GM12878 (cell line): Measurements from ENCODE around the gene HPX. TPM values are rescaled to one million over a fixed set of nuclear protein-coding genes. Genes with fewer than 3 reads are reported as not detected.

Experiments used
- BCL11A ChIP-seq: IDR thresholded peaks from 2 replicates; pipeline ENCODE4 v1.6.1; 2011; ENCODE audit warnings: low read depth, low read length
- BHLHE40 ChIP-seq, 2 experiments: fragments of 450-650 bp in 1 of 2; IDR thresholded peaks; 2 replicates each; pipeline ENCODE4 v1.6.1; 2011 to 2017; ENCODE audit warnings: low read depth in 2 of 2, borderline replicate concordance in 1 of 2, improper control_type of control experiment in 1 of 2, low read length in 1 of 2, mild to moderate bottlenecking in 1 of 2
- CEBPZ ChIP-seq: fragments of 150-350 bp; IDR thresholded peaks from 2 replicates; pipeline ENCODE4 v1.6.1; 2016; ENCODE audit warnings: low read depth, low read length
- IKZF2 ChIP-seq, 2 experiments: fragments of 450-650 bp; IDR thresholded peaks; 2 replicates each; pipeline ENCODE4 v1.6.1; 2017; ENCODE audit warnings: mild to moderate bottlenecking in 2 of 2, moderate library complexity in 2 of 2
- IRF3 ChIP-seq: fragments of 450-650 bp; IDR thresholded peaks from 2 replicates; pipeline ENCODE4 v1.6.1; 2014; ENCODE audit warnings: mild to moderate bottlenecking
- MYB ChIP-seq: fragments of 150-350 bp; IDR thresholded peaks from 2 replicates; pipeline ENCODE4 v1.6.1; 2014; ENCODE audit warnings: mild to moderate bottlenecking, low read depth, low read length, borderline replicate concordance
- NFYB ChIP-seq: IDR thresholded peaks from 2 replicates; pipeline ENCODE4 v1.6.1; 2011; ENCODE audit warnings: low read depth, mild to moderate bottlenecking, low read length, improper control_type of control experiment, moderate library complexity; ENCODE audit not compliant: insufficient read depth
- NKRF ChIP-seq: fragments of 450-650 bp; conservative IDR thresholded peaks from 2 replicates; pipeline ENCODE4 v1.6.1; 2017; ENCODE audit warnings: mild to moderate bottlenecking, moderate library complexity
- NR2C2 ChIP-seq: IDR thresholded peaks from 2 replicates; pipeline ENCODE4 v1.6.1; 2011; ENCODE audit warnings: borderline replicate concordance, low read depth; ENCODE audit not compliant: control insufficient read depth, insufficient read length
- POLR2AphosphoS5 ChIP-seq: IDR thresholded peaks from 2 replicates; pipeline ENCODE4 v1.6.1; 2011; ENCODE audit warnings: mild to moderate bottlenecking, low read length, inconsistent platforms
- RCOR1 ChIP-seq: conservative IDR thresholded peaks from 2 replicates; pipeline ENCODE4 v1.6.1; 2012; ENCODE audit warnings: low read depth, low read length, improper control_type of control experiment
- RFX5 ChIP-seq: IDR thresholded peaks from 2 replicates; pipeline ENCODE4 v1.6.1; 2011; ENCODE audit warnings: low read depth, low read length, improper control_type of control experiment
- SUPT20H ChIP-seq: IDR thresholded peaks from 2 replicates; pipeline ENCODE4 v1.6.1; 2011; ENCODE audit warnings: low read depth, mild to moderate bottlenecking, low read length, moderate library complexity, borderline replicate concordance; ENCODE audit not compliant: control insufficient read depth
- USF1 ChIP-seq: IDR thresholded peaks from 2 replicates; pipeline ENCODE4 v1.6.1; 2011; ENCODE audit warnings: borderline replicate concordance, low read depth, mild to moderate bottlenecking, moderate library complexity, mixed read lengths, low read length; ENCODE audit not compliant: insufficient read depth; ENCODE audit errors: extremely low read length
- USF2 ChIP-seq: IDR thresholded peaks from 2 replicates; pipeline ENCODE4 v1.6.1; 2011; ENCODE audit warnings: low read depth, low read length, improper control_type of control experiment, borderline replicate concordance
- ZBTB33 ChIP-seq: fragments of 450-650 bp; IDR thresholded peaks from 2 replicates; pipeline ENCODE4 v1.6.1; 2017; ENCODE audit warnings: mild to moderate bottlenecking
- ZNF24 ChIP-seq: fragments of 450-650 bp; IDR thresholded peaks from 2 replicates; pipeline ENCODE4 v1.6.1; 2017; ENCODE audit warnings: antibody characterized with exemption, mild to moderate bottlenecking
- ZSCAN29 ChIP-seq: fragments of 450-650 bp; IDR thresholded peaks from 2 replicates; pipeline ENCODE4 v1.6.1; 2017; ENCODE audit warnings: mild to moderate bottlenecking, moderate library complexity
- polyA plus RNA-seq, 11 experiments: library from polyadenylated mRNA; depleted of rRNA in 4 of 11; unstranded in 6 of 11; stranded (reverse) in 5 of 11; fragments of >200 nt; fragmentation: Nextera tagmentation in 4 of 11; fragmentation: Illumina TruSeq in 1 of 11; extraction: Ambion mirVana in 4 of 11; extraction: Trizol in 1 of 11; gene quantifications; 1 replicate in 1 of 11; 2 replicates in 10 of 11; pipeline versions ENCODE4 v1.2.1 to v1.2.3, GENCODE V29; 2011 to 2016; ENCODE audit warnings: inconsistent platforms in 2 of 11, missing spikeins in 2 of 11, low read depth in 1 of 11
- total RNA-seq, 4 experiments: library from RNA; depleted of rRNA in 3 of 4; stranded (reverse); fragments of >200 nt in 3 of 4; fragmentation: Illumina TruSeq in 1 of 4; extraction: Trizol in 1 of 4; gene quantifications; 2 replicates each; pipeline versions ENCODE4 v1.2.1 to v1.2.3, GENCODE V29; 2013 to 2021

The HPX gene
- total and polyA plus RNA-seq, 10 of the 15 experiments (the other 5 are each of a cell fraction or from before 2014, with no cell fraction given) = 0.08 to 1.7 (median 0.18) TPM; not detected in 1

- peak; percentile 79 for TF ChIP-seq NKRF
- TF ChIP-seq RCOR1 = 0 out of 2 replicates have a peak, but pooled peaks have one; percentile 50
- TF ChIP-seq ZNF24 = no peak
- peak; percentile 76 for TF ChIP-seq RFX5
- no peak for TF ChIP-seq USF1
- peak; percentile 96 for TF ChIP-seq POLR2AphosphoS5
- TF ChIP-seq USF2 = no peak
- no peak for TF ChIP-seq SUPT20H
- TF ChIP-seq CEBPZ = no peak
- TF ChIP-seq IRF3 = no peak
- no peak for TF ChIP-seq ZSCAN29
- TF ChIP-seq BHLHE40 (IDR thresholded peaks at IDR 0.05; ENCODE audit: borderline replicate concordance in 1 of 2, low read depth in 2 of 2, low read length in 1 of 2) = peak; percentile 81 to 94
- TF ChIP-seq ZBTB33 = no peak
- no peak for TF ChIP-seq BCL11A
- no peak for TF ChIP-seq IKZF2 (IDR thresholded peaks at IDR 0.05)
- TF ChIP-seq MYB = no peak
- TF ChIP-seq NFYB = no peak
- no peak for TF ChIP-seq NR2C2
These were observed 40.5 kb upstream of the HPX start, which contains the start of the genes ARFIP2 and TIMM10B (continued) for GRCh38 chr11:6481012-6481923.
